T-helper 17 cell (primary cell): ENCODE results near the gene DGKB. TPM values are rescaled to one million over a fixed set of nuclear protein-coding genes. Genes with fewer than 3 reads are reported as not detected.

Source experiments
- ATAC-seq: fragments of 150-1000 bp; cut with Tn5 transposase; 2 replicates; pipeline ENCODE4 v1.10.0; 2021; ENCODE audit warnings: mild to moderate bottlenecking, moderate library complexity
- DNase-seq, 3 donors: peaks; one replicate each; pipeline versions ENCODE4 v3.0.0 to v3.0.0-alpha.2; 2020 to 2021
- H3K9me3 ChIP-seq: one replicate; pipeline ENCODE4 v1.7.0; 2013; ENCODE audit warnings: low read length, mild to moderate bottlenecking; ENCODE audit not compliant: control insufficient read depth, poor library complexity, severe bottlenecking
- H3K27ac Mint-ChIP-seq: one replicate; pipeline ENCODE4 v1.8.0; 2022; ENCODE audit warnings: mild to moderate bottlenecking, moderate library complexity, mixed read lengths
- H3K27me3 Mint-ChIP-seq: one replicate; pipeline ENCODE4 v1.8.0; 2022; ENCODE audit warnings: mixed read lengths
- H3K36me3 Mint-ChIP-seq: one replicate; pipeline ENCODE4 v1.8.0; 2022; ENCODE audit warnings: low read depth, mixed read lengths
- H3K4me1 Mint-ChIP-seq: one replicate; pipeline ENCODE4 v1.8.0; 2022; ENCODE audit warnings: mild to moderate bottlenecking, mixed read lengths
- H3K4me3 Mint-ChIP-seq: one replicate; pipeline ENCODE4 v1.8.0; 2022; ENCODE audit warnings: mild to moderate bottlenecking, moderate library complexity, mixed read lengths
- total RNA-seq, 4 donors: library from RNA in 2 of 4; stranded (reverse) in 2 of 4; gene quantifications; one replicate each; pipeline ENCODE4 v1.2.3 and lab custom pipeline; 2022 to 2026

Gene DGKB
- total RNA-seq, 2 donors from 2014 or later = not detected

DNA sequence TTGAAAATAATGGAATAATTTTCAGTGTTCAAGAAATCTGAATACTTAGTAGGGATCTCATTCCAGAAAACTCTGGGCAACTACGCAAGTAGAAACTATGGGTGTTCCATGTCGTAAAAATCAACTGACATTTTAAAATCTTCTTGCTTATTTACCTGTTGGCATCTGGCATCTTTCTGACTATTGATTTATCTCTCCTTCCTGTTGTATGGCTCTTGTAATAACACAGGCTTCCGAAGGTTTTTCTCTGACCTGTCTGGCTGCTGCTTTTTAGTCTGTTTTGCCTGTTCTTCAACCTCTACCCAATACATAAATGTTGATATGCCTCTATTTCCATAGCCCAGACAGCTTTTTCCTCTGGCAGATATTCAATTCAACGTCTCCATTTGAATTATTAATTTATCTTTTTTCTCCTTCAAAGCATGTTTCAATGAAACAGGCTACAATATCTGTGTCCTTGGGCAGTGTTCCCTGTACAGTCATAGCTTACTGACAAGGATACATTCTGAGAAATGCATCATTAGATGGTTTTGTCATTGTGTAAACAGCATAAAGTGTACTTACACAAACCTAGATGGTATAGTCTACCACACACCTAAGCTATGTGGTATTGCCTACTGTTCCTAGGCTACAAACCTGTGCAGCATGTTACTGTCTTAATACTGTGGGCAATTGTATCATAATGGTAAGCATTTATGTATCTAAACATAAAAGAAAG lies 807.2 kb downstream of the DGKB start:
- no peak for DNase-seq
- no peaks in the 10 kb centered on the region for H3K27me3 Mint-ChIP-seq
- H3K9me3 ChIP-seq = no peaks in the 10 kb centered on the region
- no peak for ATAC-seq
- no peaks in the 10 kb centered on the region for H3K36me3 Mint-ChIP-seq
- H3K4me3 Mint-ChIP-seq = no peak overlapping the region
- peaks cover 2% of the 10 kb centered on the region for H3K4me1 Mint-ChIP-seq
- no peak overlapping the region for H3K27ac Mint-ChIP-seq
